Activated CD8-positive, alpha-beta memory T cell treated with anti-CD3 and anti-CD28 coated beads for 24 hours (primary cell): ENCODE measurements around the gene SLC17A9.
A peak's percentile ranks its signal among the peaks of the same experiment; 100 is the strongest.

Experiments used
- DNase-seq: peaks from one replicate; pipeline ENCODE4 v3.0.0-alpha.2; 2020

SLC17A9 gene

DNA sequence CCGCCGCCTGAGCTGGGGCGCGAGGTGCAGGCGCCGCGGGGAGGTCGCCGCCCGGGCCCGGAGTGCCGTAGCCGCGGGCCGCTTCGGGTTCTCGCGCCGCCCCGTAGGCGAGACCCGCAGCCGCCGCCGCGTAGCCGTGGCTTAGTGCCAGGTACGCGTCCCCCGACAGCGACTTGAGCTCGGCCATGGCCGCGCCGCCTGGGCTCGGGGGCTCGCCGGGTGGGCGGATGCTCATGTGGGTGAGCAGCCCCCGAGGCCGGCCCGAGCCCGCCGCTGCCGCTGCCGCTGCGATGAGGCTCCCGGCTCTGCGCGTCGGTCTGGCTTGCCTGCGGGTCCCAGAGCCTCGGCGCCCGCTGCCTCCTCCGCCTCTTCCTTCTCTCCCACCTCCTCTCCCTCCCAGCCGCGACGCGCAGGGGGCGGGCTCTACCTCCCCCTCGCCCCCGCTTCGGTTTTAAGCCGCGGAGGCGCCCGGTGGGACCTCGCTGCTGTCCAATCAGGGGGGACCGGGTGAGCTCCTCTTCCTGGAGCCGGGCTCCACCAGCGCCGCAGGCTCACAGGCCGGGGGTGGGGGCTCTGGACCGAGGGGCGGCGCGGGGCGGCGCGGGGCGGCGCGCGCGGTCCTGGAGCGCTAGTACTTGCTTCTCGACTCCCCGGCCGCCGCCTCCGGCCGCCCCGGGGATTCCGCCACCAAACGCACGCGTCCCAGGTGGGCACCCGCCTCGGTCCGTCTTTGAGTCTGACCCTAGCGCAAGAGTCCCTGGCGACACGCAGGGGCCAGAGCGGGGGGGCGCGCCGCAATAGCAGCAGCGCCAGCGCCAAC is 54.2 kb downstream of the SLC17A9 start, which contains the start of gene BHLHE23:
BHLHE23 (minus strand) TSS at position 425 of the 820 bp plus-strand sequence; CDS start at position 235, 190 bp downstream.
- DNase-seq: peak; percentile 65

DNA sequence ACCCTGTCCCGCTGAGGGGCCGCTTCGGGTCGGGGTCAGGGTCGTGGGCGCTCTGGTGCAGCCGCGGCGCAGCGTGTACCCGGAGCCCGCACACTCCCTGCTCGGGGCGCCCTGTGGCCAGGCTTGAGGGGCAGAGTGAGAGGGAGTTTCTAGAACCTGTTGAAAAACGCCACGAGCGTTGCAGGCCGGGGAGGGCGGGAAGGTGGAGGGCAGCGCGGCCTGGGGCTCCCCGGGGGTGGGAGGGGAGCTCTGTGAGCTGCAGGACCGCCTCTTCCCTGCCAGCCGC is 54.8 kb downstream of the SLC17A9 start:
- no peak for DNase-seq

DNA sequence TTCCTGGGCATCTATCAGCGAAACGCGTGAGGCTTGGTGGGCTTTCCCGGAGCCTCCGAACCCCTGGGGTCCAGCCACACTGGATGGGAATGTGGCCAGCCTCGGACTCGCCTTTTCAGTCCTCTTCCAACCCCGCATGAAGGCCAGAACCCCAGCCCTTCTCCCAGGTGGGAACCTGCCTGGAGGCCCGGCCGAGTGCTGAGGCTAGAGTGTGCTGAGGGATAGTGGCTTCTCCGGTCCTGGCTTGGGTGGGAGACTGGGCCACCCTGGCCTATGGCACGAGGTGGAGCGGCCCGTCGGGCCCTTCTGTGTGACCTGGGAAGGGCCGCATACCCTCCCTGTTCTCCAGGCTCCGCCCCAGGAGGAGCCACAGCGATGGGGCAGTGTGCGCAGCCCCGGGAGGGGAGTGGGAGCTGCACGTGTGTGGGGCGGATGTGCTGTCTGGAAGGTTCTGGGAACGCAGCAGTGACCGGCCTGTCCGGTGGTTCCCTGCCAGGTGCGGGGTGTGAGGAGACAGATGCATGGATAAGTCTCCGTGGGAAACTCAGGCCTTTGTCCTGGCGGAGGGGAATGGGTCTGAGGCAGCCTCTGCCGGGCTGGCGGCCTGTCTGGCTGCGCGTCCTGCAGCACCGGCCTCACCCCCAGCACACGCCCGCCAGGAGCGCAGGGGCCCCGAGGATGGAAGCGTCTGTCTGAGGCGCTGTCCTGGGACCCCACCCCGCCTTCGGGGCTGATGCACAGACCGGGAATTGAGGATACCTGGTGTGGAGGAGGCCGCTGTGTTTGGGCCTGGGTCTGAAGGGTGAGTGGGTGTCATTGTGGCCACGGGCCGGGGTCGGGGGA is 55.4 kb downstream of the SLC17A9 start:
- peak; percentile 64 for DNase-seq

DNA sequence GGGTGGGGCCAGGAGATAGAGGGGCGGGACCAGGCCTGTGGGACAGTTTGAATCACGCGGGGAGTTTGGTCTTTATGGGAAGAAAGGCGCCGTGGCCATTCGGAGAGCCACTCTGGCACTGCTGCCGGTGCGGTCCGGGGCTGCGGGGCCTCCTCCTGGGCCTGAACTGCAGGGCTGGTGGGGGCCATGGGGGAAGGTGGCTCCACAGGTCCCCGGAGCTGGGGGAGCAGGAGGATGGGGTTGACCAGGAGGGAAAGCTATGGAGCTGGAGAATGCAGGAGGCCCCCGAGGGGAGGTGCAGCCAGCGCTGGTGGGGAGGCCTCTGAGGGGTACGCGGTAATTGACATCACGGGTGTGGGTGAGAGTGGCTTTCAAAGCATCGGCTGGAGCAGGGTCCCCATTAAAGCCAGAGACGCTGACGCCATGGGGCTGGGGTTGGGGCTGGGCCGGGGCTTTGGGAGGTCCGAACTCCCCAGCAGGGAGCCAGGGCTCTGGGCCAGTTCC is 56.1 kb downstream of the SLC17A9 start:
- DNase-seq: no peak

DNA sequence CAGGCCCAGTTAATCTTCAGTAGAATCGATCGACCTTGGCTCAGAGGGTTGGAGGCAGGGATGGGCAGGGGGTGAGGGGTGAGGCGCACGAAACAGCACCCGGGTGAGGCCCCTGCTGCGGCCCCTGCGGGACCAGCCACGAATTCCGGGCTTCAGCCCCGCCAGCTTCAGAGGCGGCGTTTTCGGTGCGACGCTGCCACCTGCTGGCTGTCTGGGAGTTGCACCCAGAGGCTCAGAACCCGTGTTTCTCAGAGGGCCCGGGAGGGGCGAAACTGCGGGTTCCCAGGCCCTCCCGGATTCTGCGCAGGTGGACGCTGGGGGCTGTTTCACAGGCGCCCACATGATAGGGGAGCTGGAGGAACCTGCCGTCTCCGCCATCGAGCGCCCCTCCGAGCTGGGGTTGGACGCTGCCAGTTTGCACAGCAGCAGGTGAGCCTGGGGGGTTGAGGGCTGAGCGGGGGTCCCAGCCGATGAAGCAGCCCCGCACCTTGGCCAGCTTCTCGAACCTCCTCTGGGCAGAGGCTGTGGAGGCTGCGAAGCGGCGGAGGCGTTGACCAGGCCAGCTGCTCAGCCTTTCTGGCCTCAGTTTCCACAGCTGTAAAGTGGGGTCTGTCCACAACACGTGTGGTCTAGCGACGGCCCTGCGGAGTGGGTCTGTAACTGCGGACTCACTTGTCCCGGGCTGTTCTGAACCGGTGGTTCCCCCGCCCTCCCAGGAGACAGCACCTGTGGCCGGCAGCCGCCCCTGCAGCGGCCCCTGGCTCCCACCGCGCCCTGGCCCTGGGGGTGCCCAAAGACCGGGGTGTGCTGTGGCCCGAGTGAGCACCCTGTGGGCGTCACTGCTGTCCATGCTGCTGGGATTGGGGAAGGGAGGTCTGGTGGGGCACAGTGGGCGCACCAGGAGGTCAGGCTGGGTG is 56.8 kb downstream of the SLC17A9 start:
- peak; percentile 95 for DNase-seq

DNA sequence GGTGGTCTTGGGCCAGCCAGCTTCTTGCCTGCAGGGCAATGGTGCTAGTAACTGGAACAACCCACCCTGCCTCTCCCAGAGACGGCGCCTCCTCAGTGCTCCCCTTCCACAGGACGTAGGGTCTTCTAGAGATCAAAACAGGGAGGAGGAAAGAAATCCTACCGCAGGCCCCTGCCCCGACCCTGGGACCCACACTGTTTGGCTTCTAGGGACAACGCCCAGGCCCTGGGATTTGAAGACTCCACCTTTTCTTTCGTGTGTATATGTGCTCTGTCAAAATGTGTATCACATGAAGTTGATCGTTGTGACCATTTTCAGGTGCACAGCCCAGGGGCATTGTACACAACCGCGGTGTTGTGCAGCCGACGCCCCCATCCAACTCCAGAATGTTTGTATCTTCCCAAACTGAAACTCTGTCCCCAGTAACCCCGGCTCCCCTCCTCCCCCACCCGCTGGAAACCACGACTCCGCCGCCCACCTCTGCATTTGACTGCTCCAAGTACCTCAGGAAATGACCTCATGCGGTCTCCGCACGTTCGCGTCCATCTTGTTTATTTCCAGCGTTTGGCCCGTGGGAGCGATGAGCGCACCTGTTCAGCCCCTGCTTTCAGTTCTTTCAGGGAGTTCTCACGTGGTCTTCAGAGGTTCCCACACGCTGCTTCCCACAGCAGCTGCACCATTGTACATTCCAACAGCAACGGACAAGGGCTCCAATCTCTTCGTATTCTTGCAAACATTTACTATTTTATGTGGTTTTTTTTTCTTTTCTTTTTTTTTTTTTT is 57.7 kb downstream of the SLC17A9 start:
- peak; percentile 83 for DNase-seq

DNA sequence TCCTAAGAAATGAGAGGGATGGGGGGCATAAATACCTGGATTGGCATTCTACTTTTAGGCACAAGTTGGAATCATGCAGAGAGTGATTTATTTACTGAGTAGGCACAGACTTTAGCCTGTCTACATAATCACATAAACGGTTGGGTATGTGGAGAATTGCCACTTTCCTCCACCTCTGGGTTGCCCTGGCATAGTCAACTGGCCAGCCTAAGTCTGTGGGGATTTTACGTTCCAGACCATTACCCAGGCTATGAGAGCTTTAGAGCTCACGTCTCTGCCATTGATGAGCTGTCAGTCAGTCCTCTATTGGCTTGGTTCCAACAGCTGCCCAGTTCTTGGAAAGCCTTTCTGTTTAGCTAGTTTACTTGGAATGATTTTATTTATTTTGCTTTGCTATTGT is 59.3 kb downstream of the SLC17A9 start:
- DNase-seq: no peak

DNA sequence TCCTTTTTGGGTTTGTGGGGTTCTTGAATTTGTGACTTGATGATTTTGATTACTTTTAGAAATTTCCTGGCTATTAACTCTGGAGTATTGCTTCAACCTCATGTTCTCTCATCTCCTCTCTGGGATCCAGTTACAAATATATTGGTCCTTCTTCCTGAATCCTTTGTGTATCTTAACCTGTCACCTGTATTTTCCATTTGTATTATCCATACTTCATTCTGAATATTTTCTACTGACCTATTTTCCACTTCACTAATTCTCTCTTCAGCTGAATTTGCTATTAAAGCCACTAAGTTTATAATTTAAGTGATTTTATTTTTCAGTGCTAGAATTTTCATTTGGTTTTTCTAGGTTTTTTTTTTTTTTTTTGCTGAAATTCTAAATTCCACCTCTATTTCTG is 60.7 kb downstream of the SLC17A9 start:
- DNase-seq: no peak

DNA sequence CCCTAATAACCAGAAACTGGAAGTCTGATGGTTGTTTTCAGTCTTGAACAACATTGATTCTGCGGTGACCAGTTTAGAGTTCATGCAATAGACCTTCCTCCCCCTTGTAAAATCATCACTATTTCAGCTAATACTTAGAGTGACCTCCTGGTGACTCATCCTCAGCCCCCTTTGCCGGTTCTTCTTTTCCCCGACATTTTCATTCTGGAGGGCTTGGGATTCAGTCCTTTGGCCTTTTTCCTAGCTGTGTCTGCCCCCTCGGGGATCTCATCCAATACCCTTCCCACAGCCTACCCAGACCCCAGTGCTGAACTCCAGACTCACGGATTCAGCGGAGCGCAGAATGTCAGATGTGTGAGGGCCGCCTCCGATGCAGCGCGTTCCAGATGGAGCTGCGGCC is 61.8 kb downstream of the SLC17A9 start:
- no peak for DNase-seq

DNA sequence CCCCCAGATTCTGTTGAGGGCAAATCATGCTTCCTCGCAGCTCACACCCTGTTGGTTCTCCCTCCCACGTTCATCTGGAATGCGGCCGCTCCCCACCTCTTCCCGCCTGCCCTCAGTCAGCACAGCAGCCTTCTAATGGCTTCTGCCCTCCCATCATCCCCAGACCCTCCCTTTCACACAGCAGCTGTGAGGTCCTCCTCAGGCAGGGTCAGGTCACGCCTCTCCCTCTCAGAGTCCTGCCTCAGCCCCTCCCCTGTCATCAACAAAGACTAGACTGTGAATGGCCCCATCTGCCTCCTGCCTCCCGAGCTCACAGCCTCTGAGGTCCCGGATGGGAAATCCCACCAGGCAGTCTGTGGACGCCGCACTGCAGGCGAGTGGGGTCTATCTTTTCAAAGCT is 62.2 kb downstream of the SLC17A9 start:
- no peak for DNase-seq

DNA sequence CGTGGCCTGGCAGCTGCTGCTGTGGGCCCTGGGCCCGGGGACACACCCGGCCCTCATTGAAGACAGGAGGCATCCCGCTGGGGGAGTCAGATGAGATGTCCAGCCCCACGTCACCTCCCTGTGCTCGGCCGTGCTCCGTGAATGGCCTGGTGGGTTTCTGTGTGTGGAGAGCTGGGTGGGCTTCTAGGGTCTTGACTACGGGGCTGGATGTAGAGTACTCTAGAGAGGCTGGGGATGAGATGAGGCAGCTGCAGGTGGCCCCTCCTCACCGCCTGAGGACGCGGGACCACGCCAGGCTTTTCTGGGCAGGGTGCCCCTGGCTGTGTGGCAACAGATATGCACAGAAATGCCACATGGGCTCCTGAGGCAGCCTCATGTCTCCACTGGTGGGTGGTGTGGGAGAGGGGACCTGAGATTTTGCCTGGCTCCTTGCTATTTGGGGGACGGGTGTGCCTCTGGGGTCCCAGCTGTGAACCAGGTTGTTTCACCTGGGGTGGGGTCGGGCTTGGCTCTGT is 62.7 kb downstream of the SLC17A9 start:
- DNase-seq: no peak

DNA sequence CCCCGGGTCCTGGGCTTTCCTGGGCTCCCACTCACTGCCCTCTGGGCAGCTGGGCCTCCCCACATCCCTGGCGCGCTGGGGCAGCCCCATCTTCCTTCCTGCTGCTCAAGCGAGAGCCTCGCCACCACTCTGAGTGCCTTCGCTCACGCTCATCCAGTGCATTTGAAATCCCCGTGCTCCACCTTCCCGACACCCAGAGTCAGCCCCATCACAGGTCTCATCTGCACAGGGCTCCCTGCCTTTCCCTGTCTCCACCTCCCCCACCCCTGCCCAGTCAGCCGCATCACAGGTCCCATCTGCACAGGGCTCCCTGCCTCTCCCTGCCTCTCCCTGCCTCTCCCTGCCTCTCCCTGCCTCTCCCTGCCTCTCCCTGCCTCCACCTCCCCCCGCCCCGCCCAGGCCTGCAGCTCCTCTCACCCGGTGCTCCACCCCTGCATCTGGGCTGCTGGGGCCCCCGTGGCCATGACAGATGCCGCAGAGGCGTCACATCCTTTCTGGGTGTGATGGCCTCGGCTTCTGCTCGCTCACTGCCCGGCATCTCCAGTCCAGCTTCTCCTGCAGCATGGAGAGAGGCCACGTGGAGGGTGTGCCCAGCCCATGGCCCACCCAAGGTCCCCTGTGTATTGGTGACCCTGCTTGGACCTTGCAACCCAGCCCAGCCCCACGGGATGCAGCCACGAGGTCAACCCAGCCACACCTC is 63.3 kb downstream of the SLC17A9 start:
- DNase-seq: no peak

DNA sequence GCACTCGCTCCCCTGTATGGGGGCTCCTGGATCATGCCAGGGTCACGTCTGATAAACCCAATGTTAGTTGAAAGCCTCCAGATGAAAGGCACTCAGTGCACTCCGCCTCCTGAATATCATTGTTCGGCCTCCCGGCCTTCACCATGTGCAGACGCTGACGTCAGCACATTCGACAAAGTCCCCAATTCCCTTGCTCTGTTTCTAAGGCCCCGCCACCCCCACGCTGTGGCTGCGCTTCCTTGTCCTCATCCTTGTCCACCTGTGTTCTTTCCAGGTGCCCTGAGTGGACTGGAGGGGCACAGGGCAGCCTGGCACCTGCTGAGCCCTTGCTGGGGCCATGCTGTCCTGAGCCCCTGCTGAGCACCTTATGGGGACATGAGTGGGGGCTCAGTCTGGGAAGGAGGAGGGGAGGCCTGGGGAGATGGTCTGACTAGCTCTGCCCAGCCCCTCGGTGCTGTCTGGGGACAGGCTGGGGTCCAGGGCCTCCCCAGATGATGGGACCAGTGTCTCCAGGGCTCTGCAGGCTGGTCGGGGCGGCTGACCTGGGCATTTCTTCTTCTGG is 64.1 kb downstream of the SLC17A9 start:
- DNase-seq: no peak

DNA sequence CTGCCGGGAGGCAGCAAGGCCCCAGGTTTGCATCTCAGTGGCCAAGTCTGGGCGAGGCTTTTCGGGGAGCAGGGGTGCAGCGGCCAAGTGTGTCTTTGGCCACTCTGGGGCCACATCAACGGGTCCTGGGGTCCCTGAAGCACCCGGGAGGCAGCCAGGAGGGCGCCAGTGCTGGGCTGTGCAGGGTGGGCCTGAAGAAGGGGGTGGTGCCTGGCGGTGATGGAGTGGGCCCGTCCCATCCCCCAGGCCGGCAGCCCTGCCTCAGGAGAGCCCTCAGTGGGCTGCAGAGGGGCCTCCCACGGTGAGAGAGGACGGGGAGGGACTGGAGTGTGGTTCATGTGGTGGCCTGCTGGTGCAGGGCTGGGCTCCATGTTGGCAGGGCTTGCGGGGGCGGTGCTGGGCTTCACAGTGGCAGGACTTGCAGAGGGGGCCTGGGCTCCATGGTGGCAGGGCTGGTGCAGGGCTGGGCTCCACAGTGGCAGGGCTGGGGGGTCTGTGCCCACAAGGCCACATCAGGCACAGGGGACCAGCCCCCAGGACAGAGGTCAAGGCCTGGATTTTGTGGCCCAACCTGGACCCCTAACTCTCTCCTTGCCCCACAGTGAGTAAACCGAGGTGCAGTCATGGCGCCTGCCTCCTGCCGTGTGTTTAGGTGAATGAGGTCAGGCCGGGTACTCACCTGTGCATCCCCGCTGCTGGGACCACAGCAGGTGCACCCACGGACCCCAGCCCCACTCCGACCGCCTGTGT is 64.7 kb downstream of the SLC17A9 start:
- DNase-seq: no peak

DNA sequence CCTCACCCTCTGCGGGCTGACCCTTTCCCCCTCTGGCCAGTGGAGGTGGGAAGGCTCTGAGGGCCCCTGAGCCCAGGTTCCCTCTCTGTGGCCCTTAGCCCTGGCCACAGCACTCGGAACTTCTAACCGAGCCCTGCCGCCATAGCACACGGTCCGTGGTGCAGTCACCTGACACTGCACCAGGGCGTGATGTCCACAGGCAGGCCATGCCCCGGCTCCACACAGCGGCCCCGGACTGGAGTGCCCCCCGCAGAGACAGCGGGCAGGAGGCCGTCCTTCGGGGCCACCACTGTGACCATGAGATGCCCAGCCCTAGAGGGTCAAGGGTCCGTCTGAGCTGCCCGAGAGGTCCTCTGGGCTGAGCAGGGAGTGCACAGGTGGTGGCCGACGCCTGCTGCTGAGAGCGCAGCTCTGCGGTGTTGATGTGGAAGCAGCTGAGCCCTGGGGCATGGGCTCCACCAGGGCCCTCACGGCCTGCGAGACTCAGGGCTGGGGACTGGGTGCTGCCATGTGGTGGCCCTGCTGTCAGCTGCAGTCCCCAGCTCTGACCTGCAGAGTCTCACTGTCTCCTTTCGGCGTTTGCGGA is 65.4 kb downstream of the SLC17A9 start:
- DNase-seq: no peak
